Naive thymus-derived CD4-positive, alpha-beta T cell (primary cell): ENCODE data around the gene SH3GL3. TPM values are rescaled to one million over a fixed set of nuclear protein-coding genes. Genes with fewer than 3 reads are reported as not detected.
A peak's percentile ranks its signal among the peaks of the same experiment; 100 is the strongest.

Experiments used
- ATAC-seq: fragments of 150-1000 bp; cut with Tn5 transposase; 2 replicates; pipeline ENCODE4 v1.10.0; 2021; ENCODE audit warnings: mild to moderate bottlenecking, moderate library complexity
- CTCF ChIA-PET: fragments of 350-600 bp; sonication (Branson Sonifier 250); formaldehyde crosslinking; loops from one replicate; lab custom pipeline; 2021; ENCODE audit warnings: antibody characterized with exemption; lab: Charles Lee
- POLR2A ChIA-PET: fragments of 350-600 bp; sonication (Branson Sonifier 250); formaldehyde crosslinking; loops from one replicate; lab custom pipeline; 2021; ENCODE audit warnings: antibody characterized with exemption, inconsistent platforms; lab: Charles Lee
- DNase-seq, 9 donors: peaks; one replicate each; pipeline versions ENCODE4 v3.0.0 to v3.0.0-alpha.2; 2020 to 2022; ENCODE audit warnings: mixed read lengths in 1 of 9
- H3K27ac ChIP-seq: one replicate; pipeline ENCODE4 v1.7.0; 2013; ENCODE audit warnings: mild to moderate bottlenecking, low read depth, low read length, moderate library complexity
- H3K27me3 ChIP-seq, 2 donors: one replicate each; pipeline ENCODE4 v1.7.0; 2013; ENCODE audit warnings: low read length in 2 of 2, mild to moderate bottlenecking in 2 of 2, moderate library complexity in 2 of 2; ENCODE audit not compliant: control insufficient read depth in 2 of 2, insufficient read depth in 2 of 2
- H3K36me3 ChIP-seq, 3 experiments: 1 replicate in 2 of 3; 2 replicates in 1 of 3; pipeline ENCODE4 v1.7.0; 2013; ENCODE audit warnings: low read length in 3 of 3, mild to moderate bottlenecking in 3 of 3, moderate library complexity in 1 of 3; ENCODE audit not compliant: insufficient read depth in 3 of 3, control insufficient read depth in 2 of 3
- H3K4me1 ChIP-seq, 2 donors: one replicate each; pipeline ENCODE4 v1.7.0; 2013; ENCODE audit warnings: low read length in 2 of 2, mild to moderate bottlenecking in 2 of 2, moderate library complexity in 1 of 2; ENCODE audit not compliant: control insufficient read depth in 2 of 2, insufficient read depth in 2 of 2
- H3K4me3 ChIP-seq: 2 replicates; pipeline ENCODE4 v1.7.0; 2013; ENCODE audit warnings: mild to moderate bottlenecking, low read length
- H3K9me3 ChIP-seq, 3 experiments: 1 replicate in 2 of 3; 2 replicates in 1 of 3; pipeline ENCODE4 v1.7.0; 2013; ENCODE audit warnings: low read length in 3 of 3; ENCODE audit not compliant: control insufficient read depth in 2 of 3
- H3K27ac Mint-ChIP-seq, 9 donors: one replicate each; pipeline ENCODE4 v1.8.0; 2020 to 2022; ENCODE audit warnings: mixed read lengths in 9 of 9, mild to moderate bottlenecking in 8 of 9, moderate library complexity in 5 of 9, inconsistent platforms in 2 of 9
- H3K27me3 Mint-ChIP-seq, 5 donors: one replicate each; pipeline ENCODE4 v1.8.0; 2021 to 2022; ENCODE audit warnings: mixed read lengths in 5 of 5, mild to moderate bottlenecking in 1 of 5
- H3K36me3 Mint-ChIP-seq, 5 donors: one replicate each; pipeline ENCODE4 v1.8.0; 2020 to 2022; ENCODE audit warnings: mixed read lengths in 5 of 5, mild to moderate bottlenecking in 3 of 5, inconsistent platforms in 1 of 5
- H3K4me1 Mint-ChIP-seq, 7 donors: one replicate each; pipeline ENCODE4 v1.8.0; 2020 to 2022; ENCODE audit warnings: mixed read lengths in 7 of 7, mild to moderate bottlenecking in 3 of 7, inconsistent platforms in 1 of 7
- H3K4me3 Mint-ChIP-seq, 10 donors: one replicate each; pipeline ENCODE4 v1.8.0; 2020 to 2022; ENCODE audit warnings: mild to moderate bottlenecking in 10 of 10, mixed read lengths in 10 of 10, moderate library complexity in 6 of 10, inconsistent platforms in 2 of 10
- H3K9me3 Mint-ChIP-seq, 11 donors: one replicate each; pipeline ENCODE4 v1.8.0; 2020 to 2022; ENCODE audit warnings: mixed read lengths in 11 of 11, mild to moderate bottlenecking in 4 of 11, inconsistent platforms in 1 of 11, moderate library complexity in 1 of 11
- intact Hi-C, 2 donors: fragments of 100-400 bp; cut with micrococcal nuclease; formaldehyde crosslinking; loops; one replicate each; pipeline ENCODE4 v1.15.1; 2023
- polyA plus RNA-seq, 2 donors: library from polyadenylated mRNA; unstranded; fragments of 300-500 nt; fragmentation: Illumina TruSeq; gene quantifications; one replicate each; pipeline ENCODE4 v1.2.3, GENCODE V29; 2021
- total RNA-seq, 6 experiments: library from RNA in 5 of 6; stranded (reverse) in 5 of 6; gene quantifications; 1 replicate in 5 of 6; 2 replicates in 1 of 6; pipeline ENCODE4 v1.2.3 and lab custom pipeline; 2021 to 2026

Gene SH3GL3
- total and polyA plus RNA-seq, 7 experiments from 2014 or later: not detected

DNA sequence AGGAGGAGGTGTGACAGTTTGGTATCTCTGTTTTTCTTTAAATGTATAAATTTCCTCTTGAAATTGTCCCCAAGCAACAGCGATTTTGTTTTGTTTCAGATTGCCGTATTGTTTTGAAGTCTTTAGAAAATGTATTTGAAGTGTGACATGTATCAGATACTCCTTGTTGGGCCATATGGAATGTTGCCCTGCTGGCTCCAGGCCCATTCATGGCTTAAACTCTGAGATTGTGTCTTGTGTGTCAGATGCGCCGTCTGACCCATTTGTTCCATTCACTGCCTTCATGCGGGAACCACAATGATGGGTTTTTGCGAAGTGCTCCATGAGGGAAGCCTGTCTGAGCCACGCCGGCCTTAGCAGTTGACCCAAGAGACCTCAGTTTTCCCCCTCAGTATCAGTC lies 131.6 kb downstream of the SH3GL3 start:
- ChIA-PET POLR2A (no interaction called here), CTCF (no interaction called here)
- Mint-ChIP-seq H3K9me3 (peaks cover 0 to 2% (median 0%) of the 10 kb centered on the region in 11 donors), H3K4me3 (no peak overlapping the region), H3K27ac (peak overlapping the region in 1 of 9 donors; percentile 32), H3K36me3 (no peaks in the 10 kb centered on the region), H3K27me3 (peaks cover 0 to 13% (median 3%) of the 10 kb centered on the region in 5 donors), H3K4me1 (no peaks in the 10 kb centered on the region)
- Histone ChIP-seq H3K4me3 (no peak overlapping the region), H3K9me3 (no peaks in the 10 kb centered on the region), H3K27ac (no peak overlapping the region), H3K4me1 (no peaks in the 10 kb centered on the region), H3K27me3 (no peaks in the 10 kb centered on the region), H3K36me3 (no peaks in the 10 kb centered on the region)
- DNase-seq (no peak), ATAC-seq (no peak)
- intact Hi-C loops: no loop called here

GRCh38 chr15:83581381-83581780 lies 134.2 kb downstream of the SH3GL3 start:
- no peaks in the 10 kb centered on the region for H3K36me3 ChIP-seq
- no peaks in the 10 kb centered on the region for H3K27me3 ChIP-seq
- Mint-ChIP-seq H3K4me3 (no peak overlapping the region), H3K36me3 (no peaks in the 10 kb centered on the region), H3K9me3 (peaks cover 0 to 2% (median 0%) of the 10 kb centered on the region in 11 donors), H3K27ac (no peak overlapping the region), H3K4me1 (no peaks in the 10 kb centered on the region), H3K27me3 (peaks cover 0 to 12% (median 0%) of the 10 kb centered on the region in 5 donors)
- DNase-seq: no peak
- CTCF ChIA-PET: no interaction called here
- intact Hi-C loops: no loop called here
- no peaks in the 10 kb centered on the region for H3K4me1 ChIP-seq
- H3K4me3 ChIP-seq: no peak overlapping the region
- POLR2A ChIA-PET: no interaction called here
- no peaks in the 10 kb centered on the region for H3K9me3 ChIP-seq
- no peak overlapping the region for H3K27ac ChIP-seq
- no peak for ATAC-seq

DNA sequence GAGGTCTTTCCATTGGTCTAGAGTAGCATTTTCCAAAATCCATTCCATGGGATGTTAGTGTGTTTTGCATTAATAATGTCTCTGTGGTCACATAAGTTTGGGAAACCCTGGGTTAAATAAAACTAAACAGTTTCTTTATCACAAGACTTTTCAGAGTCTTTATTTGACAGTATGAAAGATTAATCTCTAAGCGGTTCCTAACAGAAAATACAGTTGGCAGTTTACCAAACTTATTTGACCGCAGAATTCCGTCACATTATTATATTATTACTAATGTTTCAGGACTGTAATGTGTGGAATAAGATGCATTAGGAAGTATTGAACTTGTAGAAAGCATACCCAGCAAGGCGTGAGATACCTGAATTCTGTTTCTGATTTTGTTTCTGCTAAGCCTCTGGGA lies 135.2 kb downstream of the SH3GL3 start:
- DNase-seq (no peak), ATAC-seq (no peak)
- Mint-ChIP-seq H3K4me1 (no peaks in the 10 kb centered on the region), H3K27me3 (peaks cover 0 to 11% (median 0%) of the 10 kb centered on the region in 5 donors), H3K9me3 (peaks cover 0 to 2% (median 0%) of the 10 kb centered on the region in 11 donors), H3K36me3 (no peaks in the 10 kb centered on the region), H3K27ac (no peak overlapping the region), H3K4me3 (no peak overlapping the region)
- no peaks in the 10 kb centered on the region for H3K9me3 ChIP-seq
- H3K27me3 ChIP-seq: no peaks in the 10 kb centered on the region
- intact Hi-C loops: no loop called here
- no peak overlapping the region for H3K4me3 ChIP-seq
- no peaks in the 10 kb centered on the region for H3K36me3 ChIP-seq
- POLR2A ChIA-PET: no interaction called here
- H3K27ac ChIP-seq: no peak overlapping the region
- H3K4me1 ChIP-seq: no peaks in the 10 kb centered on the region
- CTCF ChIA-PET: no interaction called here

DNA sequence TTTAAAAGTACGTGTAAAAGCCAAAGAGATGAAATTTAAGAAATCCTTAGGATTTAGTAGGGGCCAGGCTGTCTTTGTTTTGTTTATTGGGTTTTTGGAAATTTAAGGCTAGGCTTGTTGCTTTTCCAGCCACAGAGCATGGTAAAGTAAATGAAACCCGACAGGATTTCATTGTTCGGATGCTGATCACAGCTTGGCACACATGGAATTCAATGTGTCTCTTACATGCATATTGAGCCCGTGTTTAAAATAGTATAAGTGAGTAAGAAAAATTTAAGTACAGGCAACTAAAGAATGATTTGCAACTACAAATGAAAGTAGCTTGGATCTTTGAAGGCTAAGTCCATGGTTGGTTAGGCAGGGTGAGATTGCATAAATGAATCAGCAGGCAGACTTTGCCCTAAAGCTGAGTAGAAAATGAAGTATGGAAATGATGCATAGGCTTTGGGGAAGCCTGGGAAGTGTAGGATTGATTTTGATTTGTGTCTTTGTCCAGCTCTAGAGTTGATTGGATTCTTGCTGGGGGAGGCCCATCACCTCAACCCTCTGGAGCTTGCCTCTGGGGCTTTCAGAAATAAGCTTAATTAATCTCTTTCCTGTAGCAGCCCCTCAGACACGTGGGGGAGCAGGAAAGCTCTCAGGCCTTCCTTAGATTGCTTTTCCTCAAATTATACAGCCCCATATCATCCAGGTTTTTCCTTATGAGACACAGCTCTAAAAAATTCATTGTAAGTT lies 138.6 kb downstream of the SH3GL3 start:
- no peaks in the 10 kb centered on the region for H3K4me1 Mint-ChIP-seq
- H3K36me3 Mint-ChIP-seq: no peaks in the 10 kb centered on the region
- no peak overlapping the region for H3K4me3 ChIP-seq
- no peaks in the 10 kb centered on the region for H3K27me3 ChIP-seq
- no peak overlapping the region for H3K27ac Mint-ChIP-seq
- ChIA-PET POLR2A (no interaction called here), CTCF (no interaction called here)
- DNase-seq (no peak), ATAC-seq (no peak)
- no peaks in the 10 kb centered on the region for H3K9me3 ChIP-seq
- H3K9me3 Mint-ChIP-seq: no peaks in the 10 kb centered on the region
- intact Hi-C loops: no loop called here
- no peaks in the 10 kb centered on the region for H3K4me1 ChIP-seq
- H3K27me3 Mint-ChIP-seq: peaks cover 0 to 14% (median 0%) of the 10 kb centered on the region in 5 donors
- H3K4me3 Mint-ChIP-seq: no peak overlapping the region
- H3K27ac ChIP-seq: no peak overlapping the region
- H3K36me3 ChIP-seq: no peaks in the 10 kb centered on the region

GRCh38 chr15:83587091-83587490 lies 139.9 kb downstream of the SH3GL3 start:
- no peaks in the 10 kb centered on the region for H3K9me3 ChIP-seq
- H3K27me3 ChIP-seq: no peaks in the 10 kb centered on the region
- intact Hi-C loops: no loop called here
- no peak overlapping the region for H3K27ac ChIP-seq
- H3K36me3 Mint-ChIP-seq: no peaks in the 10 kb centered on the region
- ChIA-PET CTCF (no interaction called here), POLR2A (no interaction called here)
- H3K36me3 ChIP-seq: no peaks in the 10 kb centered on the region
- no peak overlapping the region for H3K27ac Mint-ChIP-seq
- H3K27me3 Mint-ChIP-seq: peaks cover 0 to 17% (median 0%) of the 10 kb centered on the region in 5 donors
- no peaks in the 10 kb centered on the region for H3K4me1 Mint-ChIP-seq
- no peaks in the 10 kb centered on the region for H3K4me1 ChIP-seq
- H3K4me3 Mint-ChIP-seq: no peak overlapping the region
- ATAC-seq: no peak
- no peaks in the 10 kb centered on the region for H3K9me3 Mint-ChIP-seq
- DNase-seq: no peak
- no peak overlapping the region for H3K4me3 ChIP-seq

- H3K9me3 ChIP-seq: no peaks in the 10 kb centered on the region
- ATAC-seq: no peak
- H3K4me1 ChIP-seq: no peaks in the 10 kb centered on the region
- H3K36me3 ChIP-seq: no peaks in the 10 kb centered on the region
- intact Hi-C loops: no loop called here
- H3K4me3 Mint-ChIP-seq: no peak overlapping the region
- no peak overlapping the region for H3K27ac Mint-ChIP-seq
- POLR2A ChIA-PET: no interaction called here
- CTCF ChIA-PET: no interaction called here
- H3K36me3 Mint-ChIP-seq: no peaks in the 10 kb centered on the region
- H3K9me3 Mint-ChIP-seq: no peaks in the 10 kb centered on the region
- H3K4me3 ChIP-seq: no peak overlapping the region
- H3K27ac ChIP-seq: no peak overlapping the region
- peaks cover 0 to 24% (median 0%) of the 10 kb centered on the region in 5 donors for H3K27me3 Mint-ChIP-seq
- no peaks in the 10 kb centered on the region for H3K4me1 Mint-ChIP-seq
- no peak for DNase-seq
- no peaks in the 10 kb centered on the region for H3K27me3 ChIP-seq
These were observed 141.3 kb downstream of the SH3GL3 start for GRCh38 chr15:83588441-83588840.

DNA sequence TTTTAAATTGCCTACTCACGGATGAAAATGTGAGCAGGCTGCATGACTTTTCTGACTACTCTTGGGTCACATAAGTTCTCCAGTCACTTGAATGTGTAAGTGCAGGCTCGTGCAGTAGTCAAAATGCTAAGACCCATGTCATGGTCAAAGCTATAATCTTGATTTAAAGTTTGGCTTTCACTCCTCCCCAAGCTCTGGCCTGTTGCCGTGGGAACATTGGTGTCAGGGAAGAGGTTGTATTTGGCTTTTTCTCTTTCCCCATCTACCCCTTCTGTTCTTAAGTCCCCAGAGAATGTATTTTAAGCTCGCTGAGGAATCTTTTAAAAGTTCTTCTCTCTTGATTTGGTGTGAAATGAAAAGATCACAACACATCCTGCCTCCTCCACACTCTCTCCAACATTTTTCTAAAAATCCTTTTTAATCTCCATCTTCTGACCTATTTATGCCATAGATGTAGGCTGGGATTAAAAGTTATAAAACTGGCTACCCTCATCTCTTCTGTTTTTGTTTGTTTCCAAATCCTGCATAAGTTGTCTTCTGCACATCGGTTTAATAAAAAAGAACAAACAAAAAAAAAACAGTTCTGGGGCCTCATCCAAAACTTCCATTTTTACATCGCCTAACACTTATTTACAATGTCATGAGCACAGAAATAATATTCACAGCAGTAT lies 145.4 kb downstream of the SH3GL3 start:
- Histone ChIP-seq H3K36me3 (no peaks in the 10 kb centered on the region), H3K27ac (no peak overlapping the region), H3K4me3 (no peak overlapping the region), H3K9me3 (no peaks in the 10 kb centered on the region), H3K4me1 (no peaks in the 10 kb centered on the region), H3K27me3 (no peaks in the 10 kb centered on the region)
- Mint-ChIP-seq H3K27ac (no peak overlapping the region), H3K36me3 (no peaks in the 10 kb centered on the region), H3K4me1 (no peaks in the 10 kb centered on the region), H3K27me3 (peaks cover 0 to 26% (median 0%) of the 10 kb centered on the region in 5 donors), H3K9me3 (no peaks in the 10 kb centered on the region), H3K4me3 (no peak overlapping the region)
- ChIA-PET CTCF (no interaction called here), POLR2A (no interaction called here)
- intact Hi-C loops: no loop called here
- ATAC-seq: no peak
- no peak for DNase-seq
